WTC11 (cell line): ENCODE measurements around the gene GATA3. TPM values are rescaled to one million over a fixed set of nuclear protein-coding genes. Genes with fewer than 3 reads are reported as not detected.
A peak's percentile ranks its signal among the peaks of the same experiment; 100 is the strongest.

ENCODE experiments used
- ATAC-seq: fragments of 200-7000 bp; cut with Tn5 transposase; 2 replicates; pipeline ENCODE4 v1.10.0; 2021; ENCODE audit warnings: mild to moderate bottlenecking, moderate library complexity
- CTCF ChIA-PET: fragments of 300-600 bp; sonication (Branson Sonifier 250); formaldehyde crosslinking; loops from one replicate; lab custom pipeline; 2021; ENCODE audit warnings: antibody characterized with exemption; lab: Charles Lee
- POLR2A ChIA-PET: fragments of 350-600 bp; sonication (Branson Sonifier 250); formaldehyde crosslinking; loops from one replicate; lab custom pipeline; 2021; ENCODE audit warnings: antibody characterized with exemption; lab: Charles Lee
- DNase-seq: peaks from one replicate; pipeline ENCODE4 v3.0.0; 2021; ENCODE audit warnings: low spot score
- H3K27ac Mint-ChIP-seq: 2 replicates; pipeline ENCODE4 v1.8.0; 2021; ENCODE audit warnings: mixed read lengths
- H3K27me3 Mint-ChIP-seq: 2 replicates; pipeline ENCODE4 v1.8.0; 2021; ENCODE audit warnings: low read depth, mild to moderate bottlenecking, moderate library complexity, mixed read lengths
- H3K36me3 Mint-ChIP-seq: 2 replicates; pipeline ENCODE4 v1.8.0; 2021; ENCODE audit warnings: mixed read lengths
- H3K4me1 Mint-ChIP-seq: 2 replicates; pipeline ENCODE4 v1.8.0; 2022; ENCODE audit warnings: mixed read lengths
- H3K4me3 Mint-ChIP-seq: 2 replicates; pipeline ENCODE4 v1.8.0; 2021; ENCODE audit warnings: mild to moderate bottlenecking, moderate library complexity, mixed read lengths
- H3K9me3 Mint-ChIP-seq: 2 replicates; pipeline ENCODE4 v1.8.0; 2021; ENCODE audit warnings: mixed read lengths
- ATF1 ChIP-seq: sonication (generic); formaldehyde crosslinking; IDR thresholded peaks from 2 replicates; pipeline ENCODE4 v1.8.1; 2023; ENCODE audit warnings: mild to moderate bottlenecking, moderate library complexity, missing genetic modification reagents
- ETV6 ChIP-seq: sonication (generic); formaldehyde crosslinking; IDR thresholded peaks from 2 replicates; pipeline ENCODE4 v1.8.1; 2022; ENCODE audit warnings: mild to moderate bottlenecking, missing genetic modification reagents
- FOXP1 ChIP-seq: sonication (generic); formaldehyde crosslinking; IDR thresholded peaks from 2 replicates; pipeline ENCODE4 v1.8.0; 2022; ENCODE audit warnings: missing genetic modification reagents, mild to moderate bottlenecking, moderate library complexity, borderline replicate concordance
- GTF2I ChIP-seq: fragments of 250-450 bp; sonication (Bioruptor Pico); conservative IDR thresholded peaks from 2 replicates; pipeline ENCODE4 v1.4.0; 2021; ENCODE audit warnings: mild to moderate bottlenecking
- HMGXB4 ChIP-seq: sonication (generic); formaldehyde crosslinking; IDR thresholded peaks from 2 replicates; pipeline ENCODE4 v1.8.1; 2023; ENCODE audit warnings: mild to moderate bottlenecking, moderate library complexity, missing genetic modification reagents
- RELA ChIP-seq: sonication (generic); formaldehyde crosslinking; IDR thresholded peaks from 2 replicates; pipeline ENCODE4 v1.8.1; 2022; ENCODE audit warnings: missing genetic modification reagents, mild to moderate bottlenecking, borderline replicate concordance
- ZBTB21 ChIP-seq: sonication (generic); formaldehyde crosslinking; IDR thresholded peaks from 2 replicates; pipeline ENCODE4 v1.8.1; 2023; ENCODE audit warnings: mild to moderate bottlenecking, missing genetic modification reagents, borderline replicate concordance
- ZMAT4 ChIP-seq: fragments of 250-450 bp; sonication (Bioruptor Pico); IDR thresholded peaks from 2 replicates; pipeline ENCODE4 v1.9.0; 2021; ENCODE audit warnings: mild to moderate bottlenecking
- ZNF396 ChIP-seq: fragments of 250-450 bp; sonication (Bioruptor Pico); IDR thresholded peaks from 2 replicates; pipeline ENCODE4 v1.8.0; 2021; ENCODE audit warnings: mild to moderate bottlenecking, moderate library complexity, borderline replicate concordance
- ZNF423 ChIP-seq: fragments of 250-450 bp; sonication (Bioruptor Pico); IDR thresholded peaks from 2 replicates; pipeline ENCODE4 v2.1.2; 2022; ENCODE audit warnings: mild to moderate bottlenecking, moderate library complexity
- total RNA-seq: library from RNA; stranded (reverse); gene quantifications from 3 replicates; pipeline ENCODE4 v1.2.3, GENCODE V29; 2021
- TF ChIP-seq, protein P1 (sequence below): fragments of 250-450 bp; sonication (Bioruptor Pico); IDR thresholded peaks from 2 replicates; pipeline ENCODE4 v1.9.0; 2021; ENCODE audit warnings: mild to moderate bottlenecking, borderline replicate concordance
- TF ChIP-seq, protein P2 (sequence below): sonication (generic); formaldehyde crosslinking; IDR thresholded peaks from 2 replicates; pipeline ENCODE4 v1.8.1; 2023; ENCODE audit warnings: mild to moderate bottlenecking, missing genetic modification reagents, borderline replicate concordance
- TF ChIP-seq, protein P3 (sequence below): sonication (generic); formaldehyde crosslinking; IDR thresholded peaks from 2 replicates; pipeline ENCODE4 v1.8.1; 2022; ENCODE audit warnings: mild to moderate bottlenecking, missing genetic modification reagents, moderate library complexity, borderline replicate concordance
- TF ChIP-seq, protein P4 (sequence below): sonication (generic); formaldehyde crosslinking; IDR thresholded peaks from 2 replicates; pipeline ENCODE4 v1.8.0; 2022; ENCODE audit warnings: mild to moderate bottlenecking, missing genetic modification reagents
- TF ChIP-seq, protein P5 (sequence below): sonication (generic); formaldehyde crosslinking; IDR thresholded peaks from 2 replicates; pipeline ENCODE4 v1.8.1; 2023; ENCODE audit warnings: mild to moderate bottlenecking, missing genetic modification reagents

Gene GATA3
- total RNA-seq, 1 experiment from 2014 or later: 0.72 TPM

GRCh38 chr10:8054244-8054493, 319 bp upstream of the GATA3 start:
- DNase-seq (no peak), ATAC-seq (no peak; the same call in 1 of the 2 replicates)
- H3K27me3 Mint-ChIP-seq: peaks cover 95% of the 10 kb centered on the region
- no peak overlapping the region for H3K27ac Mint-ChIP-seq
- H3K9me3 Mint-ChIP-seq: no peaks in the 10 kb centered on the region
- H3K4me1 Mint-ChIP-seq: peaks cover 53% of the 10 kb centered on the region
- TF ChIP-seq ZBTB21 (CRISPR knock-in tag): no peak
- TF ChIP-seq, protein P1, sequence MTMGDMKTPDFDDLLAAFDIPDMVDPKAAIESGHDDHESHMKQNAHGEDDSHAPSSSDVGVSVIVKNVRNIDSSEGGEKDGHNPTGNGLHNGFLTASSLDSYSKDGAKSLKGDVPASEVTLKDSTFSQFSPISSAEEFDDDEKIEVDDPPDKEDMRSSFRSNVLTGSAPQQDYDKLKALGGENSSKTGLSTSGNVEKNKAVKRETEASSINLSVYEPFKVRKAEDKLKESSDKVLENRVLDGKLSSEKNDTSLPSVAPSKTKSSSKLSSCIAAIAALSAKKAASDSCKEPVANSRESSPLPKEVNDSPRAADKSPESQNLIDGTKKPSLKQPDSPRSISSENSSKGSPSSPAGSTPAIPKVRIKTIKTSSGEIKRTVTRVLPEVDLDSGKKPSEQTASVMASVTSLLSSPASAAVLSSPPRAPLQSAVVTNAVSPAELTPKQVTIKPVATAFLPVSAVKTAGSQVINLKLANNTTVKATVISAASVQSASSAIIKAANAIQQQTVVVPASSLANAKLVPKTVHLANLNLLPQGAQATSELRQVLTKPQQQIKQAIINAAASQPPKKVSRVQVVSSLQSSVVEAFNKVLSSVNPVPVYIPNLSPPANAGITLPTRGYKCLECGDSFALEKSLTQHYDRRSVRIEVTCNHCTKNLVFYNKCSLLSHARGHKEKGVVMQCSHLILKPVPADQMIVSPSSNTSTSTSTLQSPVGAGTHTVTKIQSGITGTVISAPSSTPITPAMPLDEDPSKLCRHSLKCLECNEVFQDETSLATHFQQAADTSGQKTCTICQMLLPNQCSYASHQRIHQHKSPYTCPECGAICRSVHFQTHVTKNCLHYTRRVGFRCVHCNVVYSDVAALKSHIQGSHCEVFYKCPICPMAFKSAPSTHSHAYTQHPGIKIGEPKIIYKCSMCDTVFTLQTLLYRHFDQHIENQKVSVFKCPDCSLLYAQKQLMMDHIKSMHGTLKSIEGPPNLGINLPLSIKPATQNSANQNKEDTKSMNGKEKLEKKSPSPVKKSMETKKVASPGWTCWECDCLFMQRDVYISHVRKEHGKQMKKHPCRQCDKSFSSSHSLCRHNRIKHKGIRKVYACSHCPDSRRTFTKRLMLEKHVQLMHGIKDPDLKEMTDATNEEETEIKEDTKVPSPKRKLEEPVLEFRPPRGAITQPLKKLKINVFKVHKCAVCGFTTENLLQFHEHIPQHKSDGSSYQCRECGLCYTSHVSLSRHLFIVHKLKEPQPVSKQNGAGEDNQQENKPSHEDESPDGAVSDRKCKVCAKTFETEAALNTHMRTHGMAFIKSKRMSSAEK (CRISPR knock-in tag): no peak
- TF ChIP-seq, protein P2, sequence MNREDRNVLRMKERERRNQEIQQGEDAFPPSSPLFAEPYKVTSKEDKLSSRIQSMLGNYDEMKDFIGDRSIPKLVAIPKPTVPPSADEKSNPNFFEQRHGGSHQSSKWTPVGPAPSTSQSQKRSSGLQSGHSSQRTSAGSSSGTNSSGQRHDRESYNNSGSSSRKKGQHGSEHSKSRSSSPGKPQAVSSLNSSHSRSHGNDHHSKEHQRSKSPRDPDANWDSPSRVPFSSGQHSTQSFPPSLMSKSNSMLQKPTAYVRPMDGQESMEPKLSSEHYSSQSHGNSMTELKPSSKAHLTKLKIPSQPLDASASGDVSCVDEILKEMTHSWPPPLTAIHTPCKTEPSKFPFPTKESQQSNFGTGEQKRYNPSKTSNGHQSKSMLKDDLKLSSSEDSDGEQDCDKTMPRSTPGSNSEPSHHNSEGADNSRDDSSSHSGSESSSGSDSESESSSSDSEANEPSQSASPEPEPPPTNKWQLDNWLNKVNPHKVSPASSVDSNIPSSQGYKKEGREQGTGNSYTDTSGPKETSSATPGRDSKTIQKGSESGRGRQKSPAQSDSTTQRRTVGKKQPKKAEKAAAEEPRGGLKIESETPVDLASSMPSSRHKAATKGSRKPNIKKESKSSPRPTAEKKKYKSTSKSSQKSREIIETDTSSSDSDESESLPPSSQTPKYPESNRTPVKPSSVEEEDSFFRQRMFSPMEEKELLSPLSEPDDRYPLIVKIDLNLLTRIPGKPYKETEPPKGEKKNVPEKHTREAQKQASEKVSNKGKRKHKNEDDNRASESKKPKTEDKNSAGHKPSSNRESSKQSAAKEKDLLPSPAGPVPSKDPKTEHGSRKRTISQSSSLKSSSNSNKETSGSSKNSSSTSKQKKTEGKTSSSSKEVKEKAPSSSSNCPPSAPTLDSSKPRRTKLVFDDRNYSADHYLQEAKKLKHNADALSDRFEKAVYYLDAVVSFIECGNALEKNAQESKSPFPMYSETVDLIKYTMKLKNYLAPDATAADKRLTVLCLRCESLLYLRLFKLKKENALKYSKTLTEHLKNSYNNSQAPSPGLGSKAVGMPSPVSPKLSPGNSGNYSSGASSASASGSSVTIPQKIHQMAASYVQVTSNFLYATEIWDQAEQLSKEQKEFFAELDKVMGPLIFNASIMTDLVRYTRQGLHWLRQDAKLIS (CRISPR knock-in tag): no peak
- TF ChIP-seq ZMAT4 (CRISPR knock-in tag): no peak
- no peak for TF ChIP-seq ATF1 (CRISPR knock-in tag)
- TF ChIP-seq, protein P3, sequence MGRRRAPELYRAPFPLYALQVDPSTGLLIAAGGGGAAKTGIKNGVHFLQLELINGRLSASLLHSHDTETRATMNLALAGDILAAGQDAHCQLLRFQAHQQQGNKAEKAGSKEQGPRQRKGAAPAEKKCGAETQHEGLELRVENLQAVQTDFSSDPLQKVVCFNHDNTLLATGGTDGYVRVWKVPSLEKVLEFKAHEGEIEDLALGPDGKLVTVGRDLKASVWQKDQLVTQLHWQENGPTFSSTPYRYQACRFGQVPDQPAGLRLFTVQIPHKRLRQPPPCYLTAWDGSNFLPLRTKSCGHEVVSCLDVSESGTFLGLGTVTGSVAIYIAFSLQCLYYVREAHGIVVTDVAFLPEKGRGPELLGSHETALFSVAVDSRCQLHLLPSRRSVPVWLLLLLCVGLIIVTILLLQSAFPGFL (CRISPR knock-in tag): no peak
- TF ChIP-seq FOXP1: no peak
- TF ChIP-seq RELA (CRISPR knock-in tag): no peak
- TF ChIP-seq GTF2I (CRISPR knock-in tag): no peak
- H3K4me3 Mint-ChIP-seq: peak overlapping the region; percentile 72
- ChIA-PET CTCF (no interaction called here), POLR2A (no interaction called here)
- H3K36me3 Mint-ChIP-seq: no peaks in the 10 kb centered on the region

DNA sequence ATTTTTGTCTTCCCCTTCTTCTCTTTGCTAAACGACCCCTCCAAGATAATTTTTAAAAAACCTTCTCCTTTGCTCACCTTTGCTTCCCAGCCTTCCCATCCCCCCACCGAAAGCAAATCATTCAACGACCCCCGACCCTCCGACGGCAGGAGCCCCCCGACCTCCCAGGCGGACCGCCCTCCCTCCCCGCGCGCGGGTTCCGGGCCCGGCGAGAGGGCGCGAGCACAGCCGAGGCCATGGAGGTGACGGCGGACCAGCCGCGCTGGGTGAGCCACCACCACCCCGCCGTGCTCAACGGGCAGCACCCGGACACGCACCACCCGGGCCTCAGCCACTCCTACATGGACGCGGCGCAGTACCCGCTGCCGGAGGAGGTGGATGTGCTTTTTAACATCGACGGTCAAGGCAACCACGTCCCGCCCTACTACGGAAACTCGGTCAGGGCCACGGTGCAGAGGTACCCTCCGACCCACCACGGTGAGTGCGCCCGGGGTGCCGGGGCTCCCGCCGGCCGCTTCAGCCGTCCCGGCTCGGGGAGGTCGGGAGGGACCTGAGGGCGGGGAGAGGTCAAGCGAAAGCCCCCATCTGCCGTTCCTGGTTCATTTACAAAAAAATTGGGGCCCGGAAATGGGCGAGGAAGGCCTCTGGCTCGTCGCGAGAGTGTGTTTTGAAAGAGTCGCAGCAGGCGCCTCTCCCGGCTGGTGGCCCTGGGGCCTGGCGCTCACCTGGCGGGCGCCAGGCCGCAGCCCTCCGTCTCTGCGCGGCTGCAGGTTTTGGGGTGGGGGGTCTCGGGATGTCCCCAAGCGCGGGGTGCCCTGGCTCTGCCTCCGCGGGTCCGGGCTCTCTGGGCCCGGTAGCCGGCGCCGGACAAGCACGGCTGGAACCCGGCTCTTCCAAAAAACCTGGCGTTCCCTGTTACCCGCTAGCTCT, 1.2 kb downstream of the GATA3 start:
- CTCF ChIA-PET: no interaction called here
- TF ChIP-seq ATF1 (CRISPR knock-in tag) (no peak), ETV6 (CRISPR knock-in tag) (peak; percentile 58; the same call in 1 of the 2 replicates), ZNF423 (CRISPR knock-in tag) (peak; percentile 54), HMGXB4 (no peak), ZNF396 (no peak)
- TF ChIP-seq, protein P4, sequence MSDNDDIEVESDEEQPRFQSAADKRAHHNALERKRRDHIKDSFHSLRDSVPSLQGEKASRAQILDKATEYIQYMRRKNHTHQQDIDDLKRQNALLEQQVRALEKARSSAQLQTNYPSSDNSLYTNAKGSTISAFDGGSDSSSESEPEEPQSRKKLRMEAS: no peak
- TF ChIP-seq, protein P5, sequence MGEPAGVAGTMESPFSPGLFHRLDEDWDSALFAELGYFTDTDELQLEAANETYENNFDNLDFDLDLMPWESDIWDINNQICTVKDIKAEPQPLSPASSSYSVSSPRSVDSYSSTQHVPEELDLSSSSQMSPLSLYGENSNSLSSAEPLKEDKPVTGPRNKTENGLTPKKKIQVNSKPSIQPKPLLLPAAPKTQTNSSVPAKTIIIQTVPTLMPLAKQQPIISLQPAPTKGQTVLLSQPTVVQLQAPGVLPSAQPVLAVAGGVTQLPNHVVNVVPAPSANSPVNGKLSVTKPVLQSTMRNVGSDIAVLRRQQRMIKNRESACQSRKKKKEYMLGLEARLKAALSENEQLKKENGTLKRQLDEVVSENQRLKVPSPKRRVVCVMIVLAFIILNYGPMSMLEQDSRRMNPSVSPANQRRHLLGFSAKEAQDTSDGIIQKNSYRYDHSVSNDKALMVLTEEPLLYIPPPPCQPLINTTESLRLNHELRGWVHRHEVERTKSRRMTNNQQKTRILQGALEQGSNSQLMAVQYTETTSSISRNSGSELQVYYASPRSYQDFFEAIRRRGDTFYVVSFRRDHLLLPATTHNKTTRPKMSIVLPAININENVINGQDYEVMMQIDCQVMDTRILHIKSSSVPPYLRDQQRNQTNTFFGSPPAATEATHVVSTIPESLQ (CRISPR knock-in tag): no peak
- H3K27me3 Mint-ChIP-seq: peaks cover 96% of the 10 kb centered on the region
- H3K27ac Mint-ChIP-seq: no peak overlapping the region
- H3K4me3 Mint-ChIP-seq: peak overlapping the region; percentile 72
- peaks cover 66% of the 10 kb centered on the region for H3K4me1 Mint-ChIP-seq
- no peaks in the 10 kb centered on the region for H3K36me3 Mint-ChIP-seq
- DNase-seq (no peak), ATAC-seq (no peak)
- POLR2A ChIA-PET: interaction anchor here (0.6 kb wide), 1 partner anchor 154 kb away, joined by 4 read pairs; no protein-coding TSS in a partner anchor
- no peaks in the 10 kb centered on the region for H3K9me3 Mint-ChIP-seq
